NCI-H1930 (cell line): ENCODE results near the gene UBE2D2.

Experiments used
- DNase-seq, 2 experiments: peaks; one replicate each; lab custom pipeline; 2025; lab: John Stamatoyannopoulos, UW

Gene UBE2D2

GRCh38 chr5:139660923-139661814 is 100.0 kb downstream of the UBE2D2 start:
- no peak for DNase-seq

- DNase-seq: no peak
Observed at GRCh38 chr5:139662617-139663016, 101.5 kb downstream of the UBE2D2 start.

- no peak for DNase-seq
Observed at GRCh38 chr5:139663207-139664085, 102.3 kb downstream of the UBE2D2 start.

GRCh38 chr5:139664086-139664693 is 103.1 kb downstream of the UBE2D2 start:
- no peak for DNase-seq

GRCh38 chr5:139664727-139665351 is 103.7 kb downstream of the UBE2D2 start:
- DNase-seq: no peak

- DNase-seq: no peak
Observed at GRCh38 chr5:139665626-139666025, 104.5 kb downstream of the UBE2D2 start.

DNA sequence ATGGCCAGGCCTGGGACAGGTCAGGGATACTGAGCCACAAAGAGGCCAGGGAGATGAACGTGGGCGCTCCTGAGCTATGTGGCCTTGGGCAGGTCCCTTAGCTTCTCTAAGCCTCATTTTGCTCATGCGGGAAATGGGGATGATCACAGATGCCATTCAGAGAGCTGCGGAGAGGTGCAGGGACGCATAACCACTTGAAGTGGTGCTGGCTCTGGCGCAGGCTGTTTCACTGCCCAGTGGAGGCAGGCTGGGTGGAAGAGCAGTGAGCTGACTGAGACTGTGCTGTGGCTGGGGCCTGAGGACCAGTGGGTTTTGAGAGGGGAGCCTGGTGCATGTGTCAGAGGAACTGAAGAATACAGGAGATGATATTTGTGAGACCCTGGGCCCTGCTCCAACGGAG is 105.4 kb downstream of the UBE2D2 start:
- DNase-seq: no peak

DNA sequence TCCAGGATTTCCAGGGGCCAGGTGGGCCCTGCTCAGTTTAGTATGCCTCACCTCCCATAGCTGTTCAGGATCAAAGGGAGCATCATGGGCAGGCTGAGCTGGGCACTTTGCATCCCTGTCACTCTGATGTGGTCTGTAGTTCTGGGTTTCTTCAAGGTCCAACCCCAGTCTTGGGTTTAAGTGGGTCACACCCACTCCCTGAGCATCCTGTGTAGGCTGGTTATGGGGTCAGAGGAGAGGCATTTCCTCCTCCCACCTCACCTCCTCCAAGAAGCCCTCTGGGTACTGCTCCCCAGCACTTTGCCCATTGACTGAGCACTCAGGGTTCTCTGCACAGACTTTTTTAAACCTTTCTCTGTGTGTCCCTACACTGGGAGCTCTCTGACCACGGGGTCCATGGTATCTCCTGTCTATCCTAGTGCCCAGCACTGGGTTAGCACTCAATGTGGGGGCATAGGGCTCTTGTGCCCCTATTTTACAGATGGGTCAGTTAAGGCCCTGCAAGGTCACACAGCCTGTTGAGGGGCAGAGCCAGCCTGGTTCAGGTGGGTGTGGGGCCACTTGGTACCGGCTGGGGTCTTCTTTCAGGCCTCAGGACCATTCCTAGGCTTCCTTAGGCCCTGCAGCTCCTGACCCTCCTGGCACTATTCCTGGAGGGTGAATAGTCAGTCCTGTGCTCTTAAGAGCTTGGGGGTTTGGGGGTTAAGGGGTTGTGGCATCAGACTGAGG is 106.0 kb downstream of the UBE2D2 start:
- DNase-seq: no peak

- no peak for DNase-seq
Observed at GRCh38 chr5:139667730-139668063, 106.6 kb downstream of the UBE2D2 start.

DNA sequence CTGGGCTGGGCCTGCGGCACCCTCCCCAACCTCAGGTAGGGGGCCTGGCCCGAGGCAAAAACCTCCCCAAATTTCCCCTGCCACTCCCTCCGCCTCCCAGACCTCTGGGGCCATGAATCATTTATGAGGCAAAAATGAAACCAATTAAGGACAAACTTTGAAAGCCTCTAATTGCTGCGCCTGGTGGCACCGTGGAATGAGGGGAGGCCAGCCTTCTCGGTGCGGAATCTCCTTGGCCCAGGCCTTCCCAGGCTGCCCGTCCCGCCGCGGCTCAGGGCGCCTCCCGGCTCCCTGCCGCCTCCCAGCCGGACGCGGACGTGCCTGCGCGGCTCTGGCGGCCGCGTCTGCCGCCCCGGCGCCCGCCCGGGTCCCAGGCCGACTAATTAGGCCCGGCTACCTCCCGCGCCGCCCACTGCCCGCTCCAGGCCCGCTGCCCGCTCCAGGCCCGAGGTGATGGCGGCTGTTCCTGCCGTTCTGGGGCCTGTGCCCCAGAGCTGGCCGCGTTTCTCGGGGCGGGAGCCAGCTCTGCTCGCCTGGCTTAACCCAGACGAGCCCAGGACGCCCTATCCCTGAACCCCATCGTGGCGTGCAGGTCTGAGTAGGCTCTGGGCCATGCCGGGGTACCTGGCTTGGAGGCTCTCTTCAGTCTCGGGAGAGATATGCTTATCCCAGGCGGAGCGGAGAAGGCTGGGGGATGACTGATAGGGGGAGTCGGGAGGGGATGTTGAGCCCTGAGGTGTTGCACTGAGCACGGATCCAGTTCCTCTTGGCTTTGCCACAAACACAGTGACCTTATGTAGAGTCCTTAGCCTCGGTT is 107.1 kb downstream of the UBE2D2 start:
- DNase-seq: no peak

DNA sequence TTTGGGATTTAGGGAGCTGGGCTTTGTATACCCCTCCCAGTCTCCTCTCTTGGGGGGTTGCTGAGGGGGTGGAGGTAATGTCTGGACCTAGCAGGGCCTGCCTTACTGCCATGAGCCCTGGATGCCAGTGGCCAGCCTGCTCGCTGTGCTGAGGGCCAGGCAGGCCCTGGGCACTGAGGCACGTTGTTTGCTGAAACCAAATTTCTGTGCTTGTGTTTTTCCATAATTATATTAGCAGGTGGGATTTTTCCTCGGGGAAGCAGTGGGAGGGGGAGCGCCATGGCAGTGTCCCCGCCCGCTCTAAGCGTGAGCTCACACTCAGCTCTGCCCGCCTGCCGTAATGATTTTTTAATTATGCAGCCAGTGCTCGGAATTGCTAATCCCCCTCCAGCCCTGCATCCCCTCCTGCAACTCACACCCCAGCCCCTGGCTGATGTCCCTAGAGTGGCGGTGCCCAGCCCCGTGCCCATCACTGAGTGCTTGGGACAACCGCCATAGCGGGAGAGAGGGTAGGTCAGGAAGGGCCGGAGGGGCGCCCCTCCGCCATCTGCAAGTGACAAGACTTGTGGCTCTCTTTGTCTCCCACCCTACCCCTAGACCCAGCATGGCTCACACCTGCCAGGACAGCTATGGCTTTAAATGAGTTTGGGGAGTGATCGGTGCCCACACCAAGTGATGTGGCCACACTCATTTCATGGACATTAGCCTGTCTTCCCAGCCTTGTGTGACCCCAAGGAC is 108.0 kb downstream of the UBE2D2 start:
- DNase-seq: no peak

- DNase-seq: no peak
Observed at GRCh38 chr5:139669662-139670368, 108.7 kb downstream of the UBE2D2 start.

GRCh38 chr5:139670369-139671095 is 109.4 kb downstream of the UBE2D2 start:
- DNase-seq: no peak

DNA sequence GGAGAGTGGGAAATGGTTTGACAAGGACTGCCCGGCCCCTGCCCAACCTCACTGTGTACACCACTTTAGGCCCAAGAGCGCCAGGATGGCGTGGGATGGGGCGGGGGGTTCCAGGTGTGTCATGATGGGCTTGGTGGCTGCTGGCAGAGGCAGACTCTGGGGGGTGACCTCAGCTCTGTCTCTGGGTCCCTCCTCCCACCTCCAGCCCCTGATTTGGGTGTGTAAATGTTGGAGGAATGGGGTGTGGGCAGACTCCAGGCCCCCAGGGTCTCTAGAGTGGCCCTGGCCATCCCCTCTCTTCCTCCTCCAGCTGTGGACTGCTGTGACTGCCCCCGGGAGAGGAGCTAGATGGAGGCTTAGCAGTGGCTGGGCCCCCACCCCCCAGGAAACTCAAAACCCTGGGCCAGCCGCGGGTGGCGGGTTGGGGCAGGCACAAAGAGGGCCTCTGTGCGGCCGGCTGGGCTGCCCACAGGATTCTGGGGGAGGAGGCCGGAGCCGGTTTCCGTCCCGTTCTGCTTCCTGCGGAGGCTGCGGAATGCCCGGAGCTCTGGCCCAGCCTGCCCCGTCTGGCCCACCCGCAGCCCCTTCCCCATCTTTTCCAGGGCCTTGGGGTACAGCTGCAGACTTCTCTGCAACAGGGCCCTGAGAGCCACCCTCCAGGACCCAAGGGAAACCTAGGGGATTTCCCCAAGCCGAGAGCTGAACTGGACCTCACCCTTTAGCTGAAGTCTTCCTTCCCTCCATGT is 110.1 kb downstream of the UBE2D2 start:
- DNase-seq: no peak

GRCh38 chr5:139675213-139675612 is 114.1 kb downstream of the UBE2D2 start:
- no peak for DNase-seq

- DNase-seq: no peak
Observed at GRCh38 chr5:139675825-139676224, 114.7 kb downstream of the UBE2D2 start.

GRCh38 chr5:139676406-139676805 is 115.3 kb downstream of the UBE2D2 start:
- DNase-seq: no peak
